PC-3 (cell line): Measurements from ENCODE around the gene PRKRA. TPM values are rescaled to one million over a fixed set of nuclear protein-coding genes. Genes with fewer than 3 reads are reported as not detected.

Experiments used
- ATAC-seq: fragments of 200-7000 bp; cut with Tn5 transposase; 2 replicates; pipeline ENCODE4 v1.9.1; 2020; ENCODE audit warnings: mild to moderate bottlenecking, moderate library complexity
- BruUV-seq: library from RNA; stranded (reverse); fragments of 400-500 nt; replicated peaks from 2 replicates; lab custom pipeline; 2021; lab: Mats Ljungman, UMichigan
- CTCF ChIA-PET: fragments of 300-600 bp; sonication (Branson Sonifier 250); formaldehyde crosslinking; loops from one replicate; lab custom pipeline; 2022; ENCODE audit warnings: antibody characterized with exemption; lab: Charles Lee
- POLR2A ChIA-PET: fragments of 300-600 bp; sonication (Branson Sonifier 250); formaldehyde crosslinking; loops from one replicate; lab custom pipeline; 2022; ENCODE audit warnings: antibody characterized with exemption; ENCODE audit not compliant: unreplicated experiment; lab: Charles Lee
- DNase-seq: peaks from one replicate; pipeline ENCODE4 v3.0.0-alpha.2; 2015
- H2AFZ ChIP-seq: fragments of 300-600 bp; sonication (generic); 2 replicates; pipeline ENCODE4 v1.6.0; 2016; ENCODE audit warnings: antibody characterized with exemption, low read length
- H3F3A ChIP-seq: fragments of 300-600 bp; sonication (generic); one replicate; pipeline ENCODE4 v1.6.0; 2017; ENCODE audit warnings: antibody characterized with exemption, low read length, control low read depth, mild to moderate bottlenecking; ENCODE audit not compliant: unreplicated experiment
- H3K27ac ChIP-seq: fragments of 300-600 bp; sonication (generic); 2 replicates; pipeline ENCODE4 v1.5.1; 2016; ENCODE audit warnings: mild to moderate bottlenecking, low read length
- H3K27me3 ChIP-seq: fragments of 300-600 bp; sonication (generic); 2 replicates; pipeline ENCODE4 v1.6.1; 2016; ENCODE audit warnings: low read length, mixed read lengths
- H3K36me3 ChIP-seq: fragments of 300-600 bp; sonication (generic); 2 replicates; pipeline ENCODE4 v1.6.1; 2016; ENCODE audit warnings: low read depth, mixed run types, low read length, mixed read lengths
- H3K4me1 ChIP-seq: fragments of 300-600 bp; sonication (generic); 2 replicates; pipeline ENCODE4 v1.5.1; 2016; ENCODE audit warnings: low read length; ENCODE audit not compliant: insufficient read depth
- H3K4me2 ChIP-seq: fragments of 300-600 bp; sonication (generic); 2 replicates; pipeline ENCODE4 v1.6.0; 2016; ENCODE audit warnings: low read length
- H3K4me3 ChIP-seq: fragments of 300-600 bp; sonication (generic); 2 replicates; pipeline ENCODE4 v1.5.1; 2016; ENCODE audit warnings: mild to moderate bottlenecking, low read length, mixed read lengths
- H3K79me2 ChIP-seq: fragments of 300-600 bp; sonication (generic); 2 replicates; pipeline ENCODE4 v1.6.1; 2017; ENCODE audit warnings: low read length, mixed read lengths
- H3K9ac ChIP-seq: fragments of 300-600 bp; sonication (generic); 2 replicates; pipeline ENCODE4 v1.6.0; 2016; ENCODE audit warnings: mild to moderate bottlenecking, low read length
- H3K9me2 ChIP-seq: fragments of 300-600 bp; sonication (generic); replicated peaks from 2 replicates; pipeline ENCODE4 v1.6.1; 2016; ENCODE audit warnings: mixed run types, low read length, mixed read lengths
- H3K9me3 ChIP-seq: fragments of 300-600 bp; sonication (generic); 2 replicates; pipeline ENCODE4 v1.6.1; 2016; ENCODE audit warnings: low read length, mixed read lengths
- H4K20me1 ChIP-seq: fragments of 300-600 bp; sonication (generic); 2 replicates; pipeline ENCODE4 v1.6.1; 2016; ENCODE audit warnings: low read length, mixed read lengths
- EZH2 ChIP-seq: fragments of 300-600 bp; sonication (generic); IDR thresholded peaks from one replicate; pipeline ENCODE4 v1.6.1; 2017; ENCODE audit warnings: antibody characterized with exemption, mild to moderate bottlenecking, low read length; ENCODE audit not compliant: unreplicated experiment
- EZH2phosphoT487 ChIP-seq: fragments of 300-600 bp; sonication (generic); IDR thresholded peaks from 2 replicates; pipeline ENCODE4 v1.6.1; 2018; ENCODE audit warnings: mild to moderate bottlenecking, antibody characterized with exemption, low read length, borderline replicate concordance
- intact Hi-C: fragments of 100-400 bp; cut with micrococcal nuclease; formaldehyde crosslinking; loops from 2 replicates; pipeline ENCODE4 v1.9.0; 2023
- total RNA-seq: library from RNA; depleted of rRNA; stranded (reverse); fragments of >200 nt; gene quantifications from 2 replicates; pipeline ENCODE4 v1.2.3, GENCODE V29; 2014
- TF ChIP-seq, protein P1 (sequence below): fragments of 300-600 bp; sonication (generic); conservative IDR thresholded peaks from 2 replicates; pipeline ENCODE4 v1.5.1; 2017; ENCODE audit warnings: antibody characterized with exemption, low read depth, mild to moderate bottlenecking, low read length

Gene PRKRA
- total RNA-seq, 1 experiment from 2014 or later: 78.2 TPM

DNA sequence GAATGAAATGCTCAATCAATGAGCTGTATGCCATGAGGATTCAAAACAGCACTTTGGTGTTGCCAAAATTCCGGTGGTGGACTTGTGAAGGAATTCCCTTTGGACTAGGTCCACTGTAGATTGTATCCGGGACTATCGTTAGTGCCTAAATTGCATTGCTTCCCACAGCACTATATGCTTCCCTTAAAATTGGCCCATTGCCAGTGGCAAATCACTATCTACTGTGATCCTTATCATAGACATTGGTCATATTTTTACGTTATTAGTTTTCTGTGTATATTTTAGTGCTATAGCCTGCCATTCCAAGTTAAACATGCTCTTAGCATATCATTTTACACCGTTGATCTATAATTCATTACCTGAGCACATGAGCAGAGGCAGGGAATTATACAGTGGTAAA lies 1.9 kb upstream of the PRKRA start:
- TF ChIP-seq EZH2phosphoT487 (no peak), EZH2 (no peak)
- TF ChIP-seq, protein P1, sequence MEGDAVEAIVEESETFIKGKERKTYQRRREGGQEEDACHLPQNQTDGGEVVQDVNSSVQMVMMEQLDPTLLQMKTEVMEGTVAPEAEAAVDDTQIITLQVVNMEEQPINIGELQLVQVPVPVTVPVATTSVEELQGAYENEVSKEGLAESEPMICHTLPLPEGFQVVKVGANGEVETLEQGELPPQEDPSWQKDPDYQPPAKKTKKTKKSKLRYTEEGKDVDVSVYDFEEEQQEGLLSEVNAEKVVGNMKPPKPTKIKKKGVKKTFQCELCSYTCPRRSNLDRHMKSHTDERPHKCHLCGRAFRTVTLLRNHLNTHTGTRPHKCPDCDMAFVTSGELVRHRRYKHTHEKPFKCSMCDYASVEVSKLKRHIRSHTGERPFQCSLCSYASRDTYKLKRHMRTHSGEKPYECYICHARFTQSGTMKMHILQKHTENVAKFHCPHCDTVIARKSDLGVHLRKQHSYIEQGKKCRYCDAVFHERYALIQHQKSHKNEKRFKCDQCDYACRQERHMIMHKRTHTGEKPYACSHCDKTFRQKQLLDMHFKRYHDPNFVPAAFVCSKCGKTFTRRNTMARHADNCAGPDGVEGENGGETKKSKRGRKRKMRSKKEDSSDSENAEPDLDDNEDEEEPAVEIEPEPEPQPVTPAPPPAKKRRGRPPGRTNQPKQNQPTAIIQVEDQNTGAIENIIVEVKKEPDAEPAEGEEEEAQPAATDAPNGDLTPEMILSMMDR: no peak
- no TSS peak for BruUV-seq
- H3K9me3 ChIP-seq: no peaks in the 10 kb centered on the region
- no peaks in the 10 kb centered on the region for H3K9me2 ChIP-seq
- no peak for DNase-seq
- H3F3A ChIP-seq: no peaks in the 10 kb centered on the region
- H3K9ac ChIP-seq: no peak overlapping the region
- CTCF ChIA-PET: no interaction called here
- H2AFZ ChIP-seq: no peak overlapping the region
- H3K27me3 ChIP-seq: no peaks in the 10 kb centered on the region
- H3K4me3 ChIP-seq: no peak overlapping the region
- peaks cover 16% of the 10 kb centered on the region; the same call in 1 of the 2 replicates for H4K20me1 ChIP-seq
- no peak overlapping the region for H3K4me2 ChIP-seq
- H3K27ac ChIP-seq: no peak overlapping the region
- intact Hi-C loops: no loop called here
- POLR2A ChIA-PET: no interaction called here
- peaks cover 26% of the 10 kb centered on the region for H3K79me2 ChIP-seq
- peaks cover 19% of the 10 kb centered on the region for H3K4me1 ChIP-seq
- no peaks in the 10 kb centered on the region; the same call in 1 of the 2 replicates for H3K36me3 ChIP-seq
- no peak for ATAC-seq

DNA sequence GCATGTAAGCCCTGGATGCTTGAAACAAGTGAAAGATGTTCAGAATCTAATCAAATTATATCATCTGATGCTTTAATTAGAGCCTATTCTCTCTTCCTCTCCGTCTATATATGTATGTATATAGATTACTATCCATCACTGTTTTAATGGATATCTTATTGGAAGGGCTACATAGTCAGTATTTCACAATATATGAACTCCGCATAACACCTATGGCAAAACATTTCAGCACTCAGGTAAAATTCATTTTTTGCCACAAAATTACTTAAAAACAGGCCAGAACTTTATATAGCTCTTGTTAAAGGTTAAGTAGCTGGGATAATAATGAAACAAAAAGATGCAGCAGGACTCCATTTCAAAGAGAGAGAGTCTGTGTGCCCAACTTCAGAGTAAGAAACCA lies 1.4 kb upstream of the PRKRA start:
- Histone ChIP-seq H3K9ac (no peak overlapping the region), H3K4me1 (peaks cover 19% of the 10 kb centered on the region), H4K20me1 (peaks cover 16% of the 10 kb centered on the region; the same call in 1 of the 2 replicates), H3K36me3 (peaks cover 1% of the 10 kb centered on the region; the same call in 1 of the 2 replicates), H3K9me3 (no peaks in the 10 kb centered on the region), H3K9me2 (no peaks in the 10 kb centered on the region), H3K27ac (no peak overlapping the region), H3K79me2 (peaks cover 28% of the 10 kb centered on the region), H3F3A (no peaks in the 10 kb centered on the region), H3K4me3 (no peak overlapping the region), H2AFZ (no peak overlapping the region), H3K4me2 (no peak overlapping the region), H3K27me3 (no peaks in the 10 kb centered on the region)
- intact Hi-C loops: no loop called here
- TF ChIP-seq EZH2 (no peak), EZH2phosphoT487 (no peak)
- TF ChIP-seq, protein P1: no peak
- ATAC-seq (no peak), DNase-seq (no peak)
- ChIA-PET POLR2A (no interaction called here), CTCF (no interaction called here)
- no TSS peak for BruUV-seq

DNA sequence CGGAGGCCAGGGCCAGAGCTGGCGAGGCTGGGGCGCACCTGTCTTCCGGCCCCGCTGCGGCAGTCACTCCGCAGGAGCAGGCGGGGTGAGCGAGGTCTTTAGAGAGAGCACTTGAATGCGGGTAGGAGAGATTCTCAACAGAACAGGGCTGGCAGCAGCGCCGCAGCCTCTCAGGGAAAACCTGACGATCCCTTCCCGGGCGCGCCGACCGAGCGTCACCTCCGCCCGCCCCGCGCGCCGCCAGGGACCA lies 526 bp downstream of the PRKRA start:
- H3K4me1 ChIP-seq: peaks cover 19% of the 10 kb centered on the region
- H3K4me3 ChIP-seq: peak overlapping the region; percentile 93
- BruUV-seq: no TSS peak
- H2AFZ ChIP-seq: peak overlapping the region; percentile 94
- no peaks in the 10 kb centered on the region for H3K9me2 ChIP-seq
- peak overlapping the region; percentile 85 for H3K27ac ChIP-seq
- ATAC-seq (no peak), DNase-seq (no peak)
- peaks cover 16% of the 10 kb centered on the region; the same call in 1 of the 2 replicates for H4K20me1 ChIP-seq
- POLR2A ChIA-PET: interaction anchor here (0.6 to 1.0 kb wide), 3 partner anchors 12 to 61 kb away, joined by 3 to 5 read pairs (median 5); no protein-coding TSS in a partner anchor
- CTCF ChIA-PET: interaction anchor here (1.1 kb wide), 1 partner anchor 37 kb away, joined by 3 read pairs; no protein-coding TSS in a partner anchor
- H3K79me2 ChIP-seq: peaks cover 32% of the 10 kb centered on the region
- no peaks in the 10 kb centered on the region for H3K9me3 ChIP-seq
- peaks cover 12% of the 10 kb centered on the region for H3K36me3 ChIP-seq
- H3K4me2 ChIP-seq: peak overlapping the region; percentile 84
- no peaks in the 10 kb centered on the region for H3F3A ChIP-seq
- H3K9ac ChIP-seq: peak overlapping the region; percentile 97
- intact Hi-C loops: no loop called here
- no peaks in the 10 kb centered on the region for H3K27me3 ChIP-seq
- TF ChIP-seq EZH2phosphoT487: no peak
